Spleen (tissue), 11 donors: ENCODE data around the gene EFS. TPM values are rescaled to one million over a fixed set of nuclear protein-coding genes. Genes with fewer than 3 reads are reported as not detected.
A peak's percentile ranks its signal among the peaks of the same experiment; 100 is the strongest.

Source experiments
- DNase-seq: peaks from one replicate; pipeline ENCODE4 v3.0.0-alpha.2; 2020
- H3K27ac ChIP-seq, 8 donors: fragments of 200-600 bp; sonication (generic) in 7 of 8; 1 replicate in 4 of 8; 2 replicates in 4 of 8; pipeline versions ENCODE4 v1.5.0 to v1.8.0; 2016 to 2021; ENCODE audit warnings: inconsistent platforms in 4 of 8, mild to moderate bottlenecking in 4 of 8, moderate library complexity in 1 of 8
- H3K27me3 ChIP-seq, 7 donors: fragments of 200-600 bp; sonication (generic) in 6 of 7; replicated peaks in 1 of 7; 1 replicate in 4 of 7; 2 replicates in 3 of 7; pipeline versions ENCODE4 v1.5.0 to v1.8.0; 2016 to 2021; ENCODE audit warnings: inconsistent platforms in 3 of 7, mild to moderate bottlenecking in 1 of 7
- H3K36me3 ChIP-seq, 6 donors: fragments of 200-600 bp; sonication (generic) in 5 of 6; 1 replicate in 4 of 6; 2 replicates in 2 of 6; pipeline versions ENCODE4 v1.5.0 to v1.8.0; 2016 to 2021; ENCODE audit warnings: inconsistent platforms in 2 of 6
- H3K4me1 ChIP-seq, 6 donors: fragments of 200-600 bp; sonication (generic) in 5 of 6; 1 replicate in 3 of 6; 2 replicates in 3 of 6; pipeline versions ENCODE4 v1.5.0 to v1.8.0; 2016 to 2021; ENCODE audit warnings: inconsistent platforms in 3 of 6
- H3K4me3 ChIP-seq, 8 donors: fragments of 200-600 bp; sonication (generic) in 7 of 8; 1 replicate in 4 of 8; 2 replicates in 4 of 8; pipeline versions ENCODE4 v1.5.0 to v1.8.0; 2016 to 2021; ENCODE audit warnings: inconsistent platforms in 4 of 8, mild to moderate bottlenecking in 4 of 8, moderate library complexity in 2 of 8
- H3K9me3 ChIP-seq, 8 donors: fragments of 200-600 bp; sonication (generic) in 7 of 8; 1 replicate in 4 of 8; 2 replicates in 4 of 8; pipeline versions ENCODE4 v1.5.0 to v1.8.0; 2016 to 2021; ENCODE audit warnings: inconsistent platforms in 4 of 8
- CTCF ChIP-seq, 11 experiments: fragments of 200-600 bp in 7 of 11; fragments of 450-650 bp in 4 of 11; sonication (generic) in 4 of 11; IDR thresholded peaks in 8 of 11; conservative IDR thresholded peaks in 3 of 11; 1 replicate in 7 of 11; 2 replicates in 4 of 11; pipeline versions ENCODE4 v1.4.0 to v1.8.0; 2016 to 2021; ENCODE audit warnings: antibody characterized with exemption in 11 of 11, inconsistent platforms in 4 of 11, mild to moderate bottlenecking in 1 of 11
- POLR2A ChIP-seq, 3 donors: fragments of 450-650 bp; IDR thresholded peaks; one replicate each; pipeline ENCODE4 v1.5.1; 2017; ENCODE audit warnings: antibody characterized with exemption in 3 of 3, mild to moderate bottlenecking in 1 of 3
- POLR2AphosphoS5 ChIP-seq, 3 donors: sonication (generic); formaldehyde crosslinking; IDR thresholded peaks; one replicate each; pipeline ENCODE4 v1.5.1; 2017; ENCODE audit warnings: antibody characterized with exemption in 3 of 3
- WGBS, 5 donors: extraction: QIAGEN DNeasy Blood & Tissue Kit in 3 of 5; methylation state at CpG; one replicate each; pipeline versions ENCODE4 v1.1.5 to v1.1.7; 2013 to 2018; 5-methylcytosine and 5-hydroxymethylcytosine counted together
- intact Hi-C: fragments of 100-400 bp; cut with DNase I; formaldehyde crosslinking; loops from one replicate; pipeline ENCODE4 v1.15.0; 2023; ENCODE audit warnings: low total_unique reads
- polyA plus RNA-seq, 3 donors: library from polyadenylated mRNA; stranded (reverse); fragments of 200-250 nt; gene quantifications; one replicate each; pipeline ENCODE4 v1.2.1, GENCODE V29; 2013
- total RNA-seq, 7 donors: library from RNA; depleted of rRNA in 3 of 7; stranded (reverse); fragments of >200 nt in 3 of 7; fragmentation: NEBNext Ultra II Directional in 4 of 7; extraction: Animal tissue kit (Norgen Biotek cat#: 25700) in 4 of 7; gene quantifications; one replicate each; pipeline versions ENCODE4 v1.1.0 to v1.2.1, GENCODE V29; 2016 to 2021
- donor health status: healthy with polysubstance abuse.
- donor health status: DM: no; HTN: no; CAD: no; lungs with moderate emphysema.
- donor health status: DM: no; HTN: no; CAD: no.
- donor health status: Bipolar disorder and iron deficiency.
- donor health status: healthy.
- donor health status: DM: no; HTN: no; CAD: no.
- donor health status: DM: yes; HTN: yes; CAD: no.

Gene EFS
- total and polyA plus RNA-seq, 10 donors: 1.8 to 6.7 (median 3.9) TPM

DNA sequence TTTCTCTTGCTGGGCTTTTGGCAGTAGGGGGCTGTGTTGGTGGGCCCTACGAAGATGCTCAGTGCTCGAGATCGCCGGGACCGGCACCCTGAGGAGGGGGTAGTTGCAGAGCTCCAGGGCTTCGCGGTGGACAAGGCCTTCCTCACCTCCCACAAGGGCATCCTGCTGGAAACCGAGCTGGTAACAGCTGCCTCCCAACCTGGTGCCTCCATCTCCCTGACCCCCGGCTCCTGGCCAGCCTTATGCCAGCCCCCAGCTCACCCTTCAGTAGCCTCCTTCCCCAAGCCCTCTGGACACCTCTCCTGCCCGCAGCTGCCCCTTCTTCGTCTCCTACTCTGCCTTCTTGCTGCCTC is 12.2 kb upstream of the EFS start:
- no peak for TF ChIP-seq POLR2A (IDR thresholded peaks at IDR 0.05)
- no peak for TF ChIP-seq POLR2AphosphoS5 (IDR thresholded peaks at IDR 0.05)
- TF ChIP-seq CTCF (IDR thresholded peaks at IDR 0.05 in 8 of 11, conservative IDR thresholded peaks at IDR 0.05 in 3 of 11): no peak
- peaks cover 0 to 11% (median 0%) of the 10 kb centered on the region in 6 donors for H3K4me1 ChIP-seq
- H3K27ac ChIP-seq: no peak overlapping the region
- 52 to 78% (median 76%) methylated on average over 11 of the region's 11 CpGs for whole genome bisulfite sequencing, 5 donors
- H3K36me3 ChIP-seq: no peaks in the 10 kb centered on the region
- peaks cover 0 to 37% (median 3%) of the 10 kb centered on the region in 7 donors for H3K27me3 ChIP-seq
- no peaks in the 10 kb centered on the region for H3K9me3 ChIP-seq
- intact Hi-C loops: loop anchor here (5.0 kb wide), 1 partner anchor 50 kb away; no protein-coding TSS in a partner anchor
- H3K4me3 ChIP-seq: no peak overlapping the region
- no peak for DNase-seq

DNA sequence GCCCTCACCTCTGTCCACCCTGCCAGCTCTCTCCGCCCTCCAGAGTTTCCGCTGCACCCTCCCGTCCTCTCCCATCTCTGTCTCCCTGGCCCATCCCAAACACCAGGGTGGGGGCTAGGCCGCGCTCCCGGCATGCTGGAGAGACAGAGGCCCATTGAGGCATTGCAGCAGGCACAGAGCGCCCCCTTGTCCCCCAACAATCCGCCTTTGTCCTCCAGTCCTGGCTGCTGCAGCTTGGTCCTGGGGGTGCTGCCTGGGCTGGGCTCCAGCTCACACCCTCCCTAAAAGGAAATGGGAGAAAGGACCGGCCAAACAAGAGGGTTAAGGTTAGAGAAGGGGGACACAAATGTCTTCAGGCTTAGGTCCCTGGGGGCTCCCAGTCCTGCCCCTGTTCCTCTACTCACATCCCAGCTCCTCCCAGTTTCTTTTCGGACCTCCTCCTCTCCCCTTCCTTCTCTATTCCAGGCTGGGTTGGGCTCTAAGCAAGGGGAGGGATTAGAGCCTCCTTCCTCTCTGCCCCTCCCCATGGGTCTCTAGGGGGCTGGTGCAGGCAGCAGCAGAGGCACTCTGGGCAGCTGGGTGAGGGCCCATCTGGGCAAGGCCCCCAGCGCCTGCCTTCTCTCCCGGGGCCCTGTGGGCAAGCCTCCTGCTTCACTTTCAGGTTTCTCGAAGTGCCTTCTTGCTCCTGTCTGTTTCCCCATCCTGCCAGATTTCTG is 11.7 kb upstream of the EFS start, which contains the start of gene CMTM5:
Gene CMTM5, plus strand, starts transcription at position 565 of the 716 bp plus-strand sequence. CDS start 206 bp downstream, outside the sequence.
- Histone ChIP-seq H3K4me3 (no peak within 1 kb of the TSS), H3K27me3 (peaks cover 0 to 32% (median 0%) of the 10 kb centered on the region in 7 donors), H3K4me1 (peaks cover 0 to 11% (median 0%) of the 10 kb centered on the region in 6 donors), H3K27ac (no peak within 1 kb of the TSS), H3K9me3 (no peaks in the 10 kb centered on the region), H3K36me3 (no peaks in the 10 kb centered on the region)
- intact Hi-C loops: loop anchor here (5.0 kb wide), 1 partner anchor 49 kb away; no protein-coding TSS in a partner anchor
- TF ChIP-seq CTCF (IDR thresholded peaks at IDR 0.05 in 8 of 11, conservative IDR thresholded peaks at IDR 0.05 in 3 of 11): no peak
- 64 to 73% (median 69%) methylated on average over 13 of the region's 13 CpGs for WGBS, 5 donors
- DNase-seq: no peak

DNA sequence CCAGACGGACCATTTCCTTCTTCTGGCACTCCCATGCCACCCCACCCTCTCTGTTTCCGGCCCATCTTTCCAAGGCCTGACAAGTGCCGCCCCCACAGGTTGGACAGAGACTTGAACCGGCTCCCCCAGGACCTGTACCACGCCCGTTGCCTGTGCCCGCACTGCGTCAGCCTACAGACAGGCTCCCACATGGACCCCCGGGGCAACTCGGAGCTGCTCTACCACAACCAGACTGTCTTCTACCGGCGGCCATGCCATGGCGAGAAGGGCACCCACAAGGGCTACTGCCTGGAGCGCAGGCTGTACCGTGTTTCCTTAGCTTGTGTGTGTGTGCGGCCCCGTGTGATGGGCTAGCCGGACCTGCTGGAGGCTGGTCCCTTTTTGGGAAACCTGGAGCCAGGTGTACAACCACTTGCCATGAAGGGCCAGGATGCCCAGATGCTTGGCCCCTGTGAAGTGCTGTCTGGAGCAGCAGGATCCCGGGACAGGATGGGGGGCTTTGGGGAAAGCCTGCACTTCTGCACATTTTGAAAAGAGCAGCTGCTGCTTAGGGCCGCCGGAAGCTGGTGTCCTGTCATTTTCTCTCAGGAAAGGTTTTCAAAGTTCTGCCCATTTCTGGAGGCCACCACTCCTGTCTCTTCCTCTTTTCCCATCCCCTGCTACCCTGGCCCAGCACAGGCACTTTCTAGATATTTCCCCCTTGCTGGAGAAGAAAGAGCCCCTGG is 10.7 kb upstream of the EFS start:
- no peak for DNase-seq
- intact Hi-C loops: loop anchor here (5.0 kb wide), 1 partner anchor 48 kb away; no protein-coding TSS in a partner anchor
- no peaks in the 10 kb centered on the region for H3K36me3 ChIP-seq
- no peak overlapping the region for H3K27ac ChIP-seq
- peaks cover 0 to 26% (median 0%) of the 10 kb centered on the region in 7 donors for H3K27me3 ChIP-seq
- 70 to 85% (median 82%) methylated on average over 19 to 21 of the region's 21 CpGs for WGBS, 5 donors
- TF ChIP-seq CTCF (IDR thresholded peaks at IDR 0.05 in 8 of 11, conservative IDR thresholded peaks at IDR 0.05 in 3 of 11): no peak
- no peak for TF ChIP-seq POLR2AphosphoS5 (IDR thresholded peaks at IDR 0.05)
- no peak for TF ChIP-seq POLR2A (IDR thresholded peaks at IDR 0.05)
- H3K4me1 ChIP-seq: peaks cover 0 to 11% (median 0%) of the 10 kb centered on the region in 6 donors
- H3K9me3 ChIP-seq: no peaks in the 10 kb centered on the region
- H3K4me3 ChIP-seq: no peak overlapping the region

DNA sequence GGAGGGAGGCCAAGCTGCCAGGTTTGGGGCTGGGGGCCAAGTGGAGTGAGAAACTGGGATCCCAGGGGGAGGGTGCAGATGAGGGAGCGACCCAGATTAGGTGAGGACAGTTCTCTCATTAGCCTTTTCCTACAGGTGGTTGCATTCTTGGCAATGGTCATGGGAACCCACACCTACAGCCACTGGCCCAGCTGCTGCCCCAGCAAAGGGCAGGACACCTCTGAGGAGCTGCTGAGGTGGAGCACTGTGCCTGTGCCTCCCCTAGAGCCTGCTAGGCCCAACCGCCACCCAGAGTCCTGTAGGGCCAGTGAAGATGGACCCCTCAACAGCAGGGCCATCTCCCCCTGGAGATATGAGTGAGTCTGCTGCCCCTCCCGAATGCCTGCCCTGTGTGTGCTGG is 8.1 kb upstream of the EFS start:
- DNase-seq: peak; percentile 67

More for the DNA sequence above, 8.1 kb upstream of the EFS start:
- Histone ChIP-seq H3K4me1 (peaks cover 0 to 11% (median 0%) of the 10 kb centered on the region in 6 donors), H3K9me3 (no peaks in the 10 kb centered on the region), H3K4me3 (no peak overlapping the region), H3K27me3 (peaks cover 0 to 20% (median 0%) of the 10 kb centered on the region in 7 donors), H3K27ac (no peak overlapping the region), H3K36me3 (no peaks in the 10 kb centered on the region)
- no peak for TF ChIP-seq POLR2A (IDR thresholded peaks at IDR 0.05)
- TF ChIP-seq CTCF (IDR thresholded peaks at IDR 0.05 in 8 of 11, conservative IDR thresholded peaks at IDR 0.05 in 3 of 11): no peak
- no peak for TF ChIP-seq POLR2AphosphoS5 (IDR thresholded peaks at IDR 0.05)
- 72 to 87% (median 84%) methylated on average over 2 to 3 of the region's 3 CpGs for WGBS, 5 donors
- intact Hi-C loops: no loop called here
